HG03521 (cell line): Measurements from ENCODE around the gene PLLP.
A peak's percentile ranks its signal among the peaks of the same experiment; 100 is the strongest.
"Not testable (repeated sequence)": the region's sequence is repeated elsewhere in the genome, so short reads cannot be mapped to it uniquely, and the experiment has no call there.

Source experiments
- ATAC-seq: cut with Tn5 transposase; IDR thresholded peaks from one replicate; pipeline ENCODE4 v1.9.1; 2021; ENCODE audit warnings: mild to moderate bottlenecking, moderate library complexity; ENCODE audit not compliant: unreplicated experiment

PLLP gene

DNA sequence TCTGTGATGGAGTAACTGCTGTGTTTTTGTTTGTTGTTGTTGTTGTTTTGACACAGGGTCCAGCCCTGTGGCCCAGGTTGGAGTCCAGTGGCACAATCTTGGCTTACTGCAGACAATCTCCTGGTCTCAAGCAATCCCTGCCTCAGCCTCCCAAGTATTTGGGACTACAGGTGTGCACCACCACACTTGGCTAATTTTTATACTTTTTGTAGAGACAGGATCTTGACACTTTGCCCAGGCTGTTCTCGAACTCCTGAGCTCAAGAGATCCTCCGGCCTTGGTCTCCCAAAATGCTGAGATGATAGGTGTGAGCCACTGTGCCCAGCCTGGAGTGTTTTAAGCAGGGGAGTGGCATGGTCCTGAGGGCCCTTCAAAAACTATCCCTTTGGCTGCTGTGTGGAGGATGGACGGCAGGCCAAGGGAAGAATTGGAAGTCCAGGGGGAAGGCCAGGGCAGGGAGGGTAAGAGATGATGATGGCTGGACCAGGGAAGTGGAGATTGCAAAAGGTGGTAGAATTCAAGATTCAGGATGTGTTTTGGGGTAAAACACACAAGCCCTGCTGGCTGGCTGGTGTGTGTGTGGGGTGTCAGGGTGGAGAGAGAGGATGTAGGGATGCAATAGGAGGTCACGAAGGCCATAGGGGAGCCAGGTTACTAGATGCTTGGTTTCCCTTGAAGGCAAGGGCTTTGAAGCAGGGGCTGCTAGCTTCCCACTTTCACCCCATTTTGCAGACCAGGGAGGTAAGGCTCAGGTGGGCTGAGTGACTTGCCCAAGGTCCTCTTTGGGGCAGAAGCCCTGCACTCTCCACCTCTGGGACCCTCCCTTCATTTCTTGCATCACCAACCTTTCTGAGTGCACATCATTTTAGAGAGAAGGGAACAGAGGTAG is 18.8 kb upstream of the PLLP start:
- no peak for ATAC-seq

DNA sequence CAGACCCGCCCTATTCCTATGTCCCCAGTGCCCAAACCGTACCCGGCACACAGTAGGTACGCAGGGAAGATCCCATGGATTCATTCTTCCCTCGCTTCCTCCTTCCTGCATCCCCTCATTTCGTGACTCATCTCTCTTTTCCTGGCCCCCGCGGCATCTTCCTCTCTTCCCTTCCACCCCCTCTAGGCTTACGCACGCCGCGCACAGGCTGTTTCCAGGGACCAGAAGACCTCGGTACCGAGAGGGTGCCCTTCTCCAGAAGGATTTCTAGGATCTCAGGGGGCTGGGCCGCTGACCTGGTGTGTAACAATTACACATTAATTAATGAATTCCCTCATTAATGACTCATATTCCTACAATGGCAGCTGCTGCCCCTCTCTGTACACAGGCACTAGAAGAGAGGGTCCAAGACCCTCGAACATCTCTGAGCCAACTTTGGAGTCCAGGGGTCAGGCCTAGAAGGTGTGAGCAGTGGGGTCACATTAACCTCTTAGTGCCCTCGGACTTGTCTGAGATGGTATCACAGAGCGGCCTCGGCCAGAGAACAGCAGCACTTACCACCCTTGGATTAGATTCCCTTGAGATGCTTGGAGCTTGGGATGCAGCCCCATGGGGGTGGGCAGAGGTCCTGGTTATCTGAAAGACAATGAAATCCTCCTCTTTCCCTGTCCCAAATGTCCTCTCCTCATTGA is 16.8 kb upstream of the PLLP start:
- ATAC-seq = no peak

DNA sequence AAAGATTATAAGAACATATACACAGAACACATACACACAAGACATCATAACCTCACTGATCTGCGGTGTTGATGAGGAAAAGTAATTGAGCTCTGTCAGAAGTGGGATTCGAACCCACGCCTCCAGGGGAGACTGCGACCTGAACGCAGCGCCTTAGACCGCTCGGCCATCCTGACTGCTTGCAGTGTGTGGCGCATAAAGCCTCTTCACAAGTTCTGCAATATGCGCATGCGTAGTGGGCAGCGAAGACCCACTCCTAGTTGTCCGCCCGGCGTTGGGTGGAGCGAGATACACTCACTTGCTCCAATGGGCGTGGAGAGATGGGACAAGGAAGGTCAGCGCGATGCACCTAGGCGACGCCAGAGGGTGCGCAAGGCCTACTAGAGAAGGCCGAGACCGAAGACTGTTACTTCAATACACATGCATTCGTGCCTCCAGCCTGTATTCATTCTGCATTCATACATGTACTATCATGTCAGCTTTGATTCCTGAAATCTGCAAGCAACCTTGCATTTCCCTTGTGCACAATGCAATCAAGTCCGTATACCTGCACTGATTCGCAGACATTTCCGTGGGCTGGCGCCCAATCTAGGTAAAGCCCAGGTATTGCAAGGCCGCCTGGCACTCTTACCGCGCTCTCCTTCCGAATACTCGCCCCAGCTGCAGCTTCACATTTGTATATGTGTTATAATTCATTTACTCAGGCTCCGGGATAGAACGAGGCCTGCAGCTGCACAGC is 16.1 kb upstream of the PLLP start:
- peak; percentile 91 for ATAC-seq

DNA sequence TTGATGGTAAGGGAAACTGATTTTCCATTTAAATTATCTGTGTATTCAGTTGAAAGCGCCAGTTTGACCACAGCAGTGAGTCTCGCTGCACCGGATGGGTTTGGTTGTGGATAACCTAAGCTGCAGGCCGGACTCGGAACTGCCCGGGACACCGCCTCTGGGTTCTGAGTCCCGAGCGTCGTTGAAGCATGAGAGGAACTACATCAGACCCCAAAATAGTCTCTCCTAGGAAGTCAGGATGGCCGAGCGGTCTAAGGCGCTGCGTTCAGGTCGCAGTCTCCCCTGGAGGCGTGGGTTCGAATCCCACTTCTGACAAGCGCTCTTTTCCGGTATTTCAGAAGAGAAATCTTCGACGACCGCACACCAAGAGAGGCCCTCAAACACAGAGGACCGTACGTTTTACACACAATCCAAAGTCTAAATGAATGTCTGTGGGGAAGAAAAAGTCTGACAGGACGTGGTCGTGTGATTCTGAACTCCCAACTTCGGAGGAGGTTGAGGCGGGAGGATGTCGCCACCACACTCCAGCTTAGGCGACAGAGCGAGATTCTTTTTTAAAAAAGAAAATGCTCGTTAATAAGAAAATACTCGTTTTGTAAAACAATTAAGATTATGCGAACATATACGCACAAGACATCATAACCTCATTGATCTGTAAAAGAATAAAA is 15.4 kb upstream of the PLLP start:
- ATAC-seq = peak; percentile 39

DNA sequence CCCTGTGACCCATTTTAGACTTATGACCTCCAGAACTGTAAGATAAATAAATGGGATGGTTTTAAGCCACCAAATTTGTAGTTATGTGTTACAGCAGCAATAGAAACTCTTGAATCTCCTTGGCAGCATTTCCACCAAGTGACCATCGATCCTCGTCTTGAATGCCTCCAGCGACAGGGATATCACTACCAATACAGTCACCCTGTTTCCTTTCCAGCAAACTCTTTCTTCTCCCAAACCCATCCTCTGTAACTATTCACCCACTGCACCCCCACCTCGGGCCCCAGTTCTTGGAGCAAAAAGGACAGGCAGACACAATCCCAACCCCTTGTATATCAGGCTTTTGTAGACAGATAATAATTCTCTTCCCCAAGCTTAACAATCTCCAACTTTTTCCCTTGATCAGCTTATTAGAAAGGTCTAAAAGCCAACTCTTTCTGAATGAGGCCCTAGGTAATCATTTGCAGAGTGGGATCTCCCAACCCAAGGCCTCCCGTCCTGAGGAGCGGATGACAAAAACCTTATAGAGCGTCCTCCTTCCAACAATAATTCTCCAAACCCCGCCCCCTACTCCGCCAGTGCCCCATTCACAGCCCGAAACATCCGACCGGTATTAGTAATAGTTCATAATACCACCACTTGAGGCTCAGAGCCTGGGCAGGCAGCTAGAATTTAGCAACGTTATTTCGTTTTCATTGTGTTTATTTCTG is 14.7 kb upstream of the PLLP start:
- peak; percentile 10 for ATAC-seq

DNA sequence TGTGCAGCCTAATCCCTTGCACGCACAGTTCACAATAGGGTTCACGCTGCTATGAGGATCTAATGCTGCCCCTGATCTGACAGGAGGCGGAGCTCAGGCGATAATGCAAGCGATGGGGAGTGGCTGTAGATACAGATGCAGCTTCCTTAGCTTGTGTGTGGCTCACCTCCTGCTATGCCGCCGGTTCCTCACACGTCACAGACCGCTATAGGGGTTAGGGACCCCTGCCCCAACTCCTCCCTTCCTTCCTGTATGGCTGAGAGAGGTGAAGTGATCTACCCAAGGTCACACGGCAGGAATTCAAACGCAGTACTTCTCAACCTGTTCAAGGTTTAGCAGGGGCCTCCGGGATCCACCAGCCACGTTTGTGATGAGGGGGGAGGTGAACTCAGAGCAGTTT is 13.4 kb upstream of the PLLP start:
- ATAC-seq = no peak

DNA sequence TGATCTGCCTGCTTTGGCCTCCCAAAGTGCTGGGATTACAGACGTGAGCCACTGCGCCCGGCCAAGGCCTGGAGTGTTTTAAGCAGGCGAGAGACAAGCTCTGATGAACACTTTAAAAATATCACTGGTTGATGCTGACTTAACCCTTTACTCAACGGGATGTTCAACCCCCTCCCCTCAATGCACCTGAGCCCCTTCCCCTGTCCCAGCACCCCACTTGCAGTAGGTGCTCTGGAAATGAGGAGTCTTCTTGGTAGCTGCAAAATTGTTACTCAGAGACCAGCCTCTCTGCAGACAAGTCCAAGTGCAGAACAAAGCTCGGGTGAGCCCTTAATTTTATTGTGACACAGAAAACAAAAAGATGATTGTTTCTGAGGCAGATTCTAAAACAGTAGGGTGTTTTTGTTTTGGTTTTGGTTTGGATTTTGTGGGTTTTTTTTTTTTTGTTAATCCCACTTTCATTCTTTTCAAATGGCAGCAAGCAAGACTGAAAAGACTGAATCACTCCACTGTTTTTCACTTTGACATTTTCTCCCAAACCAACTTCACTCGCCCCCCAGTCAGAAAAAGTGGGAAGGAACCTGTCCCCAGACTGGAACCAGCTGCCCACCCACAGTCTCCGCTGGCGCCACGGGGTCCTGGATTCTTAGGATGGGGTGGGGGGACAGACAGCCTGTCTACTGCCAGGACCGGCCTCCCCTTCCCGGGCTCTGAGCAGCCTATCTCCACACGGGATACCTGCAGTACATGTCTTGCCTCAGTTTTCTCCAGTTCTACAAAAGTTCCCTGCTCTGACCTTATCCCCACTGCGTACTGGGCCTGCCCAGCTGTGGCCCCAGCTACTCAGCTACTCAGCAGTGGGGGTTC is 5.2 kb upstream of the PLLP start:
- no peak for ATAC-seq

DNA sequence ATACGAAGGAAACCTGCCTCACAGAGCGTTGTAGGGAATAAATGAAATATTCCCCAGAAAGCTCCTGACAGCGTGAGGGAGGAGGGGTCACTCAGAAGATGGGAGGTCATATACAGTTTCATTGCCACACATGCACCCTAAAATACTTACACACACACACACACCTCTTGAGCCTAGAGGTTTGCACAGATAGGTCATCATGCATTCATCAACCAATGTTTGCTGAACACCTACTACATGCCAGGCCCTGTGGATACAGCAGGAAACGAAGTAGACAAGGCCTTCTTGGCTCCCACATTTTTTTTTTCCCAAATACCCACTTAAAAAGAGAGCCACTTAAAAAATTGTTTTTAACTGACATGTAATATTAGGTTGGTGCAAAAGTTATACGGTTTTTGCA is 907 bp upstream of the PLLP start:
- ATAC-seq = no peak

DNA sequence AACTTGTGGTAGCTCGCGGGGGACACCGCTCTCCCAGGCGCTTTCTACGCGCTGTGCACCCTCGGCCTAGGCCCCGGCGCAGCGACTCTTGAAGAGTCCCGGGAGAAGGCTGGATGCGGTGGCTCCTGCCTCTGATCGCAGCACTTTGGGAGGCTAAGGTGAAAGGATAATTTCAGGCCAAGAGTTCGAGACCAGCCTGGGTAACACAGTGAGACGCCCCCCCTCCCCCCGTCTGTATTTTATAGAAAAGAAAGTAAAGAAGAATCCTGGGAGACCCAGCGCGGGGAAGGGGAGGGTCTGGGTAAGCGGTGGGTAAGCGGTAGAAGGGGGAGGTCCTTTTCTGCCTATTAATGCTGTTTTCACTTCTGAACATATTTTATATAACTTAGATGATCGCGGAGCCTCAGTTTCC is 486 bp upstream of the PLLP start:
- no peak for ATAC-seq

DNA sequence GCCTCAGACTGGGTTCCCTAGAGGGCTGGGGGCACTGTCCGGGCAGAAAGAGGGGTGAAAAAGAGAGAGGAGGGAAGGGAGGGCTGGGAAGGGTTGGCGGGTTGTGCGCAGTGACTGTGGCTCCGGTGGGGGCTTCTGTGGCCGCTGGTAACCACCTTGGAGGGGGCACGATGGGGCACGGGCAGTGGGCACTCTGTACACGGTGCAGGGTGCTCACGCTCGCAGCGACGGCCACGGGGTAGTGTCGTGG is 588 bp downstream of the PLLP start:
- no peak for ATAC-seq

DNA sequence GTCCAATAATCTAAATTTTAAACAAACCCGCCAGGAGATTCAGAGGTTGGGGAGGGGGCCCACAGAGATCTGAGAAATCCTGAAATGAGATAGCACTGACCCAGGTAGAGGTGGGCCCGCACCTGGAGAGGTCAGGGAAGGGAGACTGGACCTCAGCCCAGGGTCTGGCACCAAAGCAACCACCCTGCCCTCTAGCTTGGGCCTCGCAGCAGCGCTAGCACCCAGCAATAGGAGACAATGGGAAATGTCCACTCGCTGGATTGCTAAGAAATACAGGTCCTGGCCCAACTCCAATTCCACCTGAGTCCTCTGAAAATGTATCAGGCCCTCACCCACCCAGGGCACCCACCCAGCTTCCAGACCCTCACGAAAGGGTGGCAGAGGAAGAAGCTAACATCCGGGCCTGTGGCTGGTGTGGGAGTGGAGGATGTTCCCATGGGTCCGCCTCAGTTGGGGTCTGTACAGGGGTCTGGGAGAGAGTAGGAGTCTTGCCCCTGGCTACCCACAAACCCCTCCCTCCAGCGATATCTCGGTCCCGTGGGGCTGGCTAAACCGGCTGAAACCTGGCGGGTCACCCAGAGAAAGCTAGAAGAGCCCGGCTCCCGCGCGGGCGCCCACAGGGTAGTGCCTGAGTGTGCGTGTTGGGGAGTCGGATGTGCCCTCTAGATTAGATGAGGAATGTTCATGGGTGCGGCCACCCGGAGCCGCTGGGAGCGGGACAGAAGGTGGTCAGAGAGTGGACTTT is 1.1 kb downstream of the PLLP start:
- no peak for ATAC-seq

DNA sequence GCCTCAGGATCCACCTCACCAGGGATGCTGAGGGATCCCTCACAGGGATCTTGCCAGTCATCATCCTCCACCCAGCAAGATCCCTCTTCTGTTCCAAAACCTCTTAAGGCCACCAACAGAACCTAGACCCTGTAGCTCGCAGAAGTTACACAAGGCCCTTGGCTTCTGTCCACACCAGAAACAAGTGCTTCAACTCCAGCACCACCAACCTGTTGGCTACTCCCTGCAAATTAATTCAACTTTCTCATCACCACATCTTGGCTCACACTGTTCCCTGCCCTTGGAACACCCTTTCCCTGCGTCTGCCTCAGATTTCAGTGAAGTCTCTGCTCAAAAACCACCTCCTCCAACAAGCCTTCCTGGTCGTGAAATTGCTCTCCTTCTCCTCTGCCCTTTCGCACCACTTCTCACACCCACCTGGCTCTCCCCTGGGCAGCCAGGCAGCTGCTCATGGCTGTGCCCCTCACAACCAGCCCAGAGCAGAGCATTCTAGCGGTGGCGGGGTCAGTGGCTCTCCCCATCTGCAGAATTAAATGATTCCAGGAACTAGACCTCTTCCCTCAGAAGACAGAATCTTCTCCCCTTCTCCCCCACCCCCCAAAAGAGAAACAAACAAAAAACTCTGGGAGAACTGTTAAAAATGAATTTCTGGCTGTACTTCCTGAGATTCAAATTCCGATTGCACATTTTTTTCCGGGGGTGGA is 1.8 kb downstream of the PLLP start:
- ATAC-seq = no peak

DNA sequence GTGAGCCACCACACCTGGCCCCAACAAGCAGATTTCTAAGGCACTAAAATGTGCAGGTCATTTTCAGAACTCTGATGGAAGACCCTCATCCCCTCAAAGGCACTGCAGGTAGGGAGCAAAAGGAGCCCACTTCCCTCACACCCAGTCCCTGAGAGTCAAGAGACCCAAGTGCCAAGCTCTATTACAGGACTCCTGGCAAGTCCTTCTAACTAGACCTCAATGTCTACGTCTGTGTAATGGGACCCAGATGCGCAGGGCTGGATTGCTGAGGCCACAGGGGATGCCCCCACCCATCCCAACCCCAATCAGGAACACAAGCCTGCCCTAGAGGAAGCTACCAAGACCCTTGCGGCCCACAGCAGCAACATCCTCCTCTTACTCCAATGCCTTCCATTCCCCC is 2.7 kb downstream of the PLLP start:
- no peak for ATAC-seq

DNA sequence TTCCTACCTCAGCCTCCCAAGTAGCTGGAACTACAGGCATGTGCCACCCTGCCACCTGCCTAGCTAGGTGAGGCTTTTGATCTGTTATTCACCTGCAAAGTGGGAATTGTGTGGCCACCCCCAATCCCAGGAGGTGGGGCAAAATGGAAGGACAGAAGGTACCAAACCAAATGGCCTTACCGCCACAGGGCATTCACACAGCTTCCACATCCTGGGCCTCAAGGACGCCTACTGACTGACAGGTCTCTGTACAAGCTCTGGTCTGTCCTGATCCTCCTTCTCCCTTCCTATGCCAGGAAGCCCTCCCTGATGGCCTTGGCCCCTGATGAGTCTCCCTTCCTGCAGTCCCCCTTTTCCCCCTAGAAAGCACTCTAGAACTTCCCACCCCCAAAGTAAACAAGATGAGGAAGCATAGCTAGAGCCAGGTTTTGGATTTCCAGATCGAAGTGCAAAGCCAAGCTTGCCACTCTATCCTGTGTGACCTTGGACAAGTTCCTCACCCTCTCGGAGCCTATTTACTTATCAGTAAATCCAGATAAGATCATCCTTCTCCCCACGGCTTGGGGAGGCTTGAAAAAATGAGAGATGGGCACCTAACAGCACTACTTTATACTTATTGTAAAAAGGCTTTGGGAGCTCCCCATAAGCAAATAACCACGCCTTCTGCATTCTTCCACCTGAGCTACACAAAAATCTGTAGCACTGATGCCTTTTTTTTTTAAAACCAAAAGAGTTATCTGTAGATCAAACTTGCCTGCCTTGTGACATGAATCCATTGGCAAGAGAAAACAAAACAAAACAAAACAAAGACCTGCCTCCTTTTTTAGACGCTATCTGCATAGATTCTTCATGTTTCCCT is 4.5 kb downstream of the PLLP start:
- ATAC-seq = no peak

DNA sequence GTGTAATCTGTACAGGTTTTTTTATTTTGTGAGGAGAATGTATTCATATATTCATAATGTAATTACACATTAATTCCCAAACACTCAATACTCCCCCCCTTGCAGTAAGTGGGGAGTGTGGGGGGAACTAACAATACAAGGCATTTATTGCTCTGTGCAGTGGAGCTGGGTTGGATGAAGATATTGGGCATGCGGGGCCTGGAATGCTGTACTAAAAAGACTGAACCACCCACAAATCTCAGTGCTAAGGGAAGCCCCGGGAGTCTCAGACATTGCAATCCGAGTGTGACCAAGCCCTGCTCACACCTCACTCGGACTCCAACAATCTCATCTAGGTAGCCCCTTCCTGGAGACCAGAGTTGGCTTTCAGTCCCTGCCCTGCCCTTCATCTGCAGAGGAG is 6.0 kb downstream of the PLLP start:
- ATAC-seq = no peak

DNA sequence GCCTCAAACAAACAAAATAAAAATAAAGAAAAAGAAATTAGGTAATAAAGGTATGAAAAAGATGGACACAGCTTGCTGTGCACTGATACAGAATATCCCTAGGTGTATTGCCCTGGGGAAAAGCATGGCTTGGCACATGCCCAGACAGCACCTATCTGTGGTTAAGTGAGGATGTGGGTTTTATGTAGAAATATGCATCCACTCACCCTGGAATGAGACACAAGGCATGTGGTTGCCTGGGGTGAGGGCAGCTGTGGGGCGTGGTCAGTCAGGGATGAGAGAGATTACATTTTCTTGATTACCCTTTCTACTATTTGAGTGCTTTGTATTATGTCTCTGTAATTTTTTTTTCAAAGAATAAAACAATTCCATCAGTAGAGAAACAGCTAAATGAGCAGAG is 6.9 kb downstream of the PLLP start:
- ATAC-seq = no peak

DNA sequence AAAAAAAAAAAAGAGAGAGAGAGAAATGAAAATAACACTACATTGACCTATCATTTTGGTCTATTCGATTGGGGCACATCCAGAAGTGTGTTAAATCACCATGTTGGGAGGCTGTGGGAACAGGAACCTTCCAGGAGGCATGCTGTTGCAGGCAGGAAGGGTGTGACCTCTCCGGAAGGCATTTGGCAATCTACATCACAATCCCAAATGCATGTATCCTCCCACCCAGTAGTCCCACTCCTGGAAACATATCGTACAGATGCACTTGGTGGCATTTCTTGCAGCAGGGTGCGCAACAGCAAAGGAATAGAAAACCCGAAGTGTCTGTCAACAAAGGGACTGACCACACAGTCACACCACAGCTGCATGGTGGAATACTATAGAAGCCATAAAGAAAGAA is 7.9 kb downstream of the PLLP start:
- ATAC-seq = no peak

DNA sequence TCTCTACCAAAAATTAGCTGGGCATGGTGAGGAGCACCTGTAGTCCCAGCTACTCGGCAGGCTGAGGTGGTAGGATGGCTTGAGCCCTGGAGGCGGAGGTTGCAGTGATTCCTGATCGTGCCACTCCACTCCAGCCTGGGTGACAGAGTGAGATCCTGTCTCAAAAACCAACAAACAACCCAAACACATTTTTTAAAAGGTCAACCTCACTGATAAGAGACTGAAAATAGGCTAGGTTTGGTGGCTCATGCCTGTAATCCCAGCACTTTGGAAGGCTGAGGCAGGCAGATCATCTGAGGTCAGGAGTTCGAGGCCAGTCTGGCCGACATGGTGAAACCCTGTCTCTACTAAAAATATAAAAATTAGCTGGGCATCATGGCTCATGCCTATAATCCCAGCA is 8.5 kb downstream of the PLLP start:
- not testable (repeated sequence) for ATAC-seq
